Adrenal gland (tissue), 5 donors: Measurements from ENCODE around the gene THBS2.

ENCODE experiments used
- CTCF ChIP-seq, 6 experiments: fragments of 450-650 bp in 4 of 6; fragments of 200-600 bp in 2 of 6; sonication (generic) in 1 of 6; IDR thresholded peaks; 1 replicate in 5 of 6; 2 replicates in 1 of 6; pipeline versions ENCODE4 v1.5.1 to v1.8.0; 2016 to 2021; ENCODE audit warnings: antibody characterized with exemption in 6 of 6, mild to moderate bottlenecking in 2 of 6, moderate library complexity in 1 of 6
- POLR2A ChIP-seq, 2 donors: fragments of 450-650 bp; IDR thresholded peaks; one replicate each; pipeline ENCODE4 v1.6.1; 2017; ENCODE audit warnings: antibody characterized with exemption in 2 of 2, mild to moderate bottlenecking in 2 of 2, moderate library complexity in 1 of 2
- donor health status: DM: no; HTN: no; CAD: no.

GRCh38 chr6:169212436-169212835, 41.2 kb downstream of the THBS2 start:
- TF ChIP-seq POLR2A (IDR thresholded peaks at IDR 0.05) (no peak), CTCF (IDR thresholded peaks at IDR 0.05) (no peak)
